AG04449 (cell line): ENCODE results near the gene GSS.
A peak's percentile ranks its signal among the peaks of the same experiment; 100 is the strongest.

Experiments used
- CTCF ChIA-PET: fragments of 350-600 bp; formaldehyde crosslinking; extraction: SDS; loops from one replicate; lab custom pipeline; 2021; ENCODE audit warnings: antibody characterized with exemption; lab: Yijun Ruan, JAX
- POLR2A ChIA-PET: fragments of 400-600, 350-600 bp; formaldehyde crosslinking; extraction: SDS; loops from one replicate; lab custom pipeline; 2020; ENCODE audit warnings: antibody characterized with exemption, inconsistent platforms; lab: Yijun Ruan, JAX
- DNase-seq: peaks from one replicate; pipeline ENCODE4 v3.0.0-alpha.2; 2010; ENCODE audit warnings: low read depth, low spot score
- H3K4me3 ChIP-seq: 2 replicates; pipeline ENCODE4 v1.5.1; 2011; ENCODE audit warnings: low read depth, mild to moderate bottlenecking, control low read depth, low read length
- TF ChIP-seq, protein P1 (sequence below): IDR thresholded peaks from one replicate; pipeline ENCODE4 v1.5.1; 2011; ENCODE audit warnings: mild to moderate bottlenecking, moderate library complexity, low read length, control low read depth, inconsistent platforms; ENCODE audit not compliant: insufficient read depth; ENCODE audit errors: missing control alignments

GSS gene

DNA sequence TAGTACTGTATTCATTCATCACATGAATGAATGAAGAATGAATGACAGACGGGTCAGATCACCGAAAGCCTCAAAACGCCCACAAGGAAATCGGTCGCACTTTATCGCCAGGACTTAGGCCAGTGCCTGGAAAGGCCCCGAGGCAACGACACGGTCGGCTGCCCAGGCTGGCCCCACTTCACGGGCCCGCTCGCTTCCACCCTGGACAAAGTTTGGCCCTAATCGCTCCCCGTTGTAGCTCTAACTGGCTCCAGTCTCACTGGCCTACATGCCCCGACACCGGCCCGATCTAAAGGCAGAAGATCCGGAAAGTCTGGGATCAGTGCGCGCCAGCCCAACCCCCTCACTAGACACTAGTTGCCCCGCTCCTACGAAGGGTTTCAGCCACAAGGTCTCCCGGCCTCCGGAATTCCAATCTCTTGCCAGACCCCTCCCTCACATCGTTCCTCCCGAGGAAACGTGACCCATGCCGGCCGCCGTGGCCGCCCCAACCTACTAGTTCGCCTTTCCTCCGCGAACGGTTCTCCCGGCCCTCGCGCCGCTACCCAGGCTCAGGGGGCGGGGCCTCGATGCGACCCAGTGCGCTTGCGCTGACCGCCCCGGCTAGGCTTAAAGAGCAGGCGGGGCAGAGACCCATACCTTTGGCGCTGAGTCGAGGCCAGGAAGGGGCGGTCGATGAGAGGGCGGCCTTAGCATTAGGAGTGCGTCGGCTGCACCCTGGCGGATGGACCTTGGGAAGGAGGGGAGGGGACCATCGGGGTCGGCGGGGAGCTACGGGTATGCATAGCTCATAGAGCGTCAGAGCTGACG is at the start of gene GSS, which contains the start of gene MYH7B:
Gene GSS (minus strand): TSS at position 576 of the 810 bp plus-strand sequence. CDS start 3,954 bp downstream, outside the sequence.
Gene MYH7B (plus strand): TSS at position 638 of the 810 bp plus-strand sequence. CDS start 22,138 bp downstream, outside the sequence.
- POLR2A ChIA-PET: interaction anchor here (0.6 to 1.5 kb wide), 7 partner anchors 9 to 136 kb away, joined by 3 to 16 read pairs (median 3); partner anchors contain the start of gene ACSS2
- TF ChIP-seq, protein P1, sequence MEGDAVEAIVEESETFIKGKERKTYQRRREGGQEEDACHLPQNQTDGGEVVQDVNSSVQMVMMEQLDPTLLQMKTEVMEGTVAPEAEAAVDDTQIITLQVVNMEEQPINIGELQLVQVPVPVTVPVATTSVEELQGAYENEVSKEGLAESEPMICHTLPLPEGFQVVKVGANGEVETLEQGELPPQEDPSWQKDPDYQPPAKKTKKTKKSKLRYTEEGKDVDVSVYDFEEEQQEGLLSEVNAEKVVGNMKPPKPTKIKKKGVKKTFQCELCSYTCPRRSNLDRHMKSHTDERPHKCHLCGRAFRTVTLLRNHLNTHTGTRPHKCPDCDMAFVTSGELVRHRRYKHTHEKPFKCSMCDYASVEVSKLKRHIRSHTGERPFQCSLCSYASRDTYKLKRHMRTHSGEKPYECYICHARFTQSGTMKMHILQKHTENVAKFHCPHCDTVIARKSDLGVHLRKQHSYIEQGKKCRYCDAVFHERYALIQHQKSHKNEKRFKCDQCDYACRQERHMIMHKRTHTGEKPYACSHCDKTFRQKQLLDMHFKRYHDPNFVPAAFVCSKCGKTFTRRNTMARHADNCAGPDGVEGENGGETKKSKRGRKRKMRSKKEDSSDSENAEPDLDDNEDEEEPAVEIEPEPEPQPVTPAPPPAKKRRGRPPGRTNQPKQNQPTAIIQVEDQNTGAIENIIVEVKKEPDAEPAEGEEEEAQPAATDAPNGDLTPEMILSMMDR: peak; percentile 64
- peak; percentile 73 for DNase-seq
- H3K4me3 ChIP-seq: peak within 1 kb of the TSS; percentile 78
- CTCF ChIA-PET: interaction anchor here (0.6 to 12.9 kb wide), 7 partner anchors 12 to 137 kb away, joined by 3 to 245 read pairs (median 4); partner anchors contain the start of genes ACSS2, GGT7 and TRPC4AP

DNA sequence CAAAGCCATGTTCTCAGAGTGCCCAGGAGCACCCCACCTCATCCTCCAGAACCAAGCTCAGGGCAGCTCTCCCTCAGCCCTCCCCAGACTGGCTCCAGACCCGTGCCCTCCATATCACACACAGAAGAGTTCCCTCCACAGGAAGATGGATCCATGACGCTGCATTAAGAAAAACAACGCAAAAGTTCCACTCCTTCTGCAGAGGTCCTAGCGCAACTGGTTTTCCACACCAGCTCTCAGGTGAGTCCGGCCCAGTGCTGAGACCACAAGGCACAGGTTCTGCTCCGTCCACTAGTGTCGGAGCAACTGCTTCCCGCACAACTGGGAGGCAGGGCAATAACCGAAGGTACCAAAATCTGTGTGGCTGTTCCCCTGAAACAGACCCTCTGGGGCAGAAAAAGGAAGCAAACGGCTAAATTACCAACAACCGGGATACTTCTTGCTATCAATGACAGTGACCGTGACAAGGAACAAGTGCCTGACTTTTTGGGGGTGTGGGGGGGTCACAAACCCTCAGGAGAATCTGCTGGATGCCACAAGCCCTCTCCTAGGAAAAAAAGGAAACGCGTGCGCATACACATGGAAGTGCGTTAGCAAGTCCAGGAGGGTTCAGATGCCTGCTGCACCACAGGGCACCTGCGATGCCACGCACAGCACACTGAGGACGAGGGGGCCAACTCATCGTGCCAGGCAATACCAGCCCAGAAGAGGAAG is 49.3 kb upstream of the GSS start:
- CTCF ChIA-PET: interaction anchor here (10.4 kb wide), 1 partner anchor 131 kb away, joined by 111 read pairs; the partner anchor contains the start of genes ACSS2 and GGT7
- no peak for DNase-seq
- POLR2A ChIA-PET: no interaction called here

DNA sequence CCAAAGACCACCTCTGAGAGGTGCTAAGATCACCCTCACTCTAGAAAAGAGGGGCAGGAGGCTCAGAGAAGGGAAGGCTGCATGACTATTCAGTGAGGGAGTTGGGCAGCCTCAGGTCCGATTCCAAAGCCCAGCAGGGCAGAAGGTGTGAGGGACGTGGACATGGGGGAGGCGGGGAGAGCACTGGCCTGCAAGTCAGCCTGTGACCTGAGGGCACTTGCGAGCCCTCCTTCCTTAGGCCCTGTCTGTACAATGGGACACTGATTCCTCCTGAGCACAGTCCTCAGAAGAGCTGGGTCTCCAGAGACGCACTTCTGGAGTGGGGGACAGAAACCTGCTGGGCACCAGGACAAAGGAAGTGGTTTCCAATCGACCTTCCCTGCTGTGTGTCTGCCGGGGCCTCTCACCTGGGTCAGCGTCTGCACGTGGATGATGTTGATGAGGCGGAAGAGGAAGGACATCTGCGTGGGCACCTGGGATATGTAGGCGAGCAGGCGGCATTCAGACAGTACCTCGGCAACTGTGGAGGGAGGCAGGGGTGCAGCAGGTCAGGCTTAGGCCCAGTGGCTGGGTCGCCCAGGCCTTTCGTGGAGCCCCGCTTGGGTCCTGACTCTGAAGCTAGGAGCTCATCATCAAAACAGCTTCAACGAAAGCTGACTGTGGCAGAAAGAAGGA is 48.6 kb upstream of the GSS start:
- ChIA-PET POLR2A (no interaction called here), CTCF (interaction anchor here (0.5 to 10.4 kb wide), 2 partner anchors 131 to 138 kb away, joined by 3 to 111 read pairs; partner anchors contain the start of genes ACSS2 and GGT7)
- DNase-seq: no peak
- H3K4me3 ChIP-seq: no peak overlapping the region
- TF ChIP-seq, protein P1: no peak

More for the DNA sequence above, 49.3 kb upstream of the GSS start:
- H3K4me3 ChIP-seq: no peak overlapping the region
- TF ChIP-seq, protein P1: no peak

DNA sequence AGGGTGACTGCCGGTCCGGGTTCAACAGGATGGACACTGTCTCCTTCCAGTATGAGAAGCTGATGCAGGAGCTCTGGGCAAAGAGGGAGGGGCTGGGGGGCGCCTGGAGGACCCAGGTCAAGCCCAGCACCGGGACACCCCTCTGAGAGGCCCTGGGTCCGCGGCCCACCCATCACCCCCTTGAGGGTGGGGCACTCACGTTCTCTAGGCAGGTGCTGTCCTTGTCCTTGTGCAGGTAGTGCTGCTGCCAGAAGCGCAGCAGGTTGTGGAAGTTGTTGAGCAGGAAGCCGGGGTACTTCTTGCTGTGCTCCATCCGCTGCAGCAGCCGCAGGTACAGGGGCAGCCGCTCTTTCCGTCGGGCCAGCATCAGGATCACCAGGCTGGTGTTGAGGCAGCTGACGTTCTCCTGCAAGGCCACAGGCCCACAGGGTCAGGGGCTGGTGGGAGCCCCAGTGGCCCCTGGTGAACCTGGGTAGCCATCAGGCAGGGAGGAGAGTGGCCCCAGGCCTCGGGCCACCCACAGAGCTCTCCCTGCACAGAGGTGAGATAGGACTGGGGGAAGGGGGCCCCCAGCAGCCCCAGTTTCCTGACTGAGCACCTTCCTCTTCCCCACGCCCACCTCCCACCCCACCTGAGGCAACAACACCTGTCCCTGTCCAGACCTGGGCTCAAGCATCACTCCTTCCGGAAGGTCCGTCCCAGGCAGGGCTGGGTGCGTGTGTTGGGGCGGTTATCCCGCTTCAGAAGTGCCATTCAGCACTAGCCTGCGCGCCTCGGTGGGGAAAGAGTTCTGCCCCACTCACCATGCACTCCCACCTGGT is 47.8 kb upstream of the GSS start:
- DNase-seq: no peak
- POLR2A ChIA-PET: interaction anchor here (0.7 kb wide), 1 partner anchor 12 kb away, joined by 4 read pairs; no protein-coding TSS in a partner anchor
- TF ChIP-seq, protein P1: no peak
- no peak overlapping the region for H3K4me3 ChIP-seq
- CTCF ChIA-PET: interaction anchor here (0.9 to 10.4 kb wide), 2 partner anchors 9 to 130 kb away, joined by 3 to 111 read pairs; partner anchors contain the start of genes ACSS2 and GGT7
